CD4-positive, alpha-beta T cell treated with Interleukin-15 for 1 hour (primary cell): ENCODE data around the gene RFX7.

Experiments
- DNase-seq: peaks from one replicate; pipeline ENCODE4 v3.0.0-alpha.2; 2020

The RFX7 gene

DNA sequence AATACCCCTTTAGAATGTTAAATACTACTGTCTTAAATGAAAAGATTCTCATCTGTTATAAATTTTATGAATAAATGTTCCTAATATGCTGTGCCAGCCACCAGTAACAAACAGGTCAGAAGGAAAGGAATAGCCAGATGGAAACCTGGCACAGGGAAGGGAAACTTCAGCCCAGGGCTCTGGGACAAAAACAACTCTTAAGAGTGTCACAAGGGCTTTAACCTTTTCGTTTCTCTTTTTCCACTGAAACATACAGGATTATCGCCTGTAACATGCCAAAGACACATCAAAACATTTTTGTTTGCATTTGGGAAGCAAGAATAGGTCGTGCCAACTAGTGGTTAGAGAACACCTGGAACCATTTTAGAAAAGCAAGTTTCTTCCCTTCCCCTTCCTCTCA is 141.2 kb downstream of the RFX7 start:
- DNase-seq = no peak

DNA sequence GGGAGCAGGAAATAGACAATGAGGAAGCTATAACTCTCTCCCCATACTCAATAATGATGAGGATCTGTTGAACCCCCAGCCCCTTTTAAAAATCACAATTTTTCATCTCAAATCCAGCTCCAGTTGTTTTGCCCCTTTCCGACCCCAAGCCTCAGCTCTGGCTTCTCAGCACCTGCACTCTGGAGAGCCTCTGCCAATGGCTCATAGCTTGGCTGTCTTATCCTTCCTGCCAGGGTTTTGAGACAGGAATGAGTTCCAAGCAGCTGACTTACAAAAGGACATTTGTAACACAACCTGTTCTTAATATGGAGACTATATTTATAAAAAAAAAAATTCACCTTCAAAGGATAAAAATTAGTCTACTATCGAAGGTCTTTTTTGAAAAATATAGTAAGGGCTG is 144.4 kb downstream of the RFX7 start:
- no peak for DNase-seq

DNA sequence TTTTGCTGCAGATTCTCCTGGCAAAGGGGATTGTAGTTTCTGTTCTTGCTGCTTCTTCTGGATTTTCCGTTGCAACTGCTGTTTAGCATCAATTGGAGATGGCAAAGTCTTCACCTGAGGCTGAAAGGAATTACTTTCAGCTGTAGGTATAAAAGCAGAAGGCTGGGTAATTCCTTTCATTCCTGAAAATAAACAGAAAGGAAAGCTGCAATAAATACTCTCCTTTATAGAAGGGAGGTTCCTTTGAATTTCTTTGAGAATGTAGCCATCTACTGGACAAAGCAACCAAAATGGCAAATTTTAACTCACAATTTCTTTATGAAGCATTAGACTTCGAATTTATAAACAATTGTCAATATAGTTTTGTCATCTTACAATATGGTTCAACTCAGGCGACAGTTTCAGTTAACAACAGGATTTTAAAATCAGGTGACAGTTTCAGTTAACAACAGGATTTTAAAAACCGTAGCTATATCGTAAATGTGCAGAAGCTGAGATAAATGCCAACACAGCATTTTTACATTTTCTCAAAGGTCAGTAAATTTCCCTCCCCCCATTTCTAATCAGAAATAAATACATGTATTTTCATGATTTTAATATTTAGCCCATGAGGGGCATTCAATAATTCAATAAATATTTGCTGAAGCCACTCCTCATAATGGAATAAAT is 145.3 kb downstream of the RFX7 start:
- no peak for DNase-seq

DNA sequence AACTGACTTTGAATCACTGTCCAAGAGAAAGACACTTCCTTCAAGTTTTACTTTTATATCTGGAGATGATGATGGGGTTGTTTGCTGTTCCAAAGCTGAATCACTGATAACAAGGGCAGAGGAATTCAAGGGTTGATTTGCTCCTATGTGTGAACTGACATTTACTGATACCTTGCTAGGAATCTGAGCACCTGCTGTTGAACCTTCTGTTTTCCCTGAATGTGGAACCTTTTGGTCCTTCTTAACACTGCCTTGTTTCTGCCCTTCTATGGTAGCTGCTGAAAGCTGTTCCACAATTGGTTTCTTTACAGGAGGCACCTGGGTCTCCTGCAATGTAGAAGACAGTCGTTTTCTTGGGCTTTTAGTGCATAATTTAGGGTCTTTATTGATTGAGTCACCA is 148.3 kb downstream of the RFX7 start:
- DNase-seq = no peak

DNA sequence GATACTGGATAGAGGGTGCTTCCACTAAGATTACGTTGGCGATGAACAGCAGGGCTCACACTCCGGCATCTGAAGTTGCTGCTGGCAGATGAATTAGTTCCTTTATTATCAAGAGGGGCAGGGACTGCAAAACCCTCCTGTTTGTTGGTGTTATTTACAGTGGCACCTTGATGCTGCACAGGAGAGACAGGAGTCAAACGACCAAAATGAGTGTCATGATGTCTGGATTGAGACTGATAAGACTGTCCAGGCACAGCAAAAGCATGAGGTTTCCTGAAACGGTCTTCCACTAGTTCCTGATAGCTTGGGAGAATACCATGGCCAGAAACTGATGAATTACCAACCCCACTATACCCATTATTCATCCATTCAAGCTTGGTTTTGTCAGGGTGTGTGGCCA is 149.5 kb downstream of the RFX7 start:
- DNase-seq = no peak

DNA sequence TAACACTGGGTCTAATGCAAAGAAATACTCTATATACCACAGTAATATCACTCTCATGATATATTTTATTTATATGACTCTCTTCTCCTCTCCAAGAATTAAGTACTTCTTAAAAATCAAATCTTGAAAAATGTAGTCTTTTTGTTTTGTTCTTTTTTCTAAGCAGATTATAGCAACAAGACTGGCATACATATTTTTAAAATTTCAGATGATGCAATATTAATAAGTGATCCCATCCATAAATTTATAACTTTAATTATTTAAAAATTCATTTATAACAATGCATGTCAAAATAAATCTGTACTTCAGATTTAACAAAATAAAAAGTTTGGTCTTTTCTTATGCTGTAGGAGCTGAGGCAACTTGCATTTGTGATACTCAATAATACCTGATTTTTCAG is 155.3 kb downstream of the RFX7 start:
- DNase-seq = no peak

DNA sequence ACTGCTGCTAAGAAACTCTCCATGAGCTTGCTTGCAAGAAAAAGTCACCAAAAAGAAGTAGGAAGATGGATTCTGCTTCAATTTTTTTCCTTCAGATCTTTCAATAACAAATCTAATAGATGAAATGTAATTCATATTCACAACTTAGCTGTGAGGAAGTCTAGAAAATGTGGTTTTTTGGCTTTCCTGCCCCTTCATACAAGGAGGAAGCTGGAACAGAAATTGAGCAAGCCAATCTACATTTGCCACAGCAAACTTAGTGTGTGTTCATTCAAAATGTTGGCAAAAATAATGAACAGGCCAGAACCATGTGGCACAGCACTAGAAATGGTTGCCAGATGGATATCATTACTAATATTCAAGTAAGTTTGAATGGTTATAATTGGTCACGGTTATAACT is 157.1 kb downstream of the RFX7 start:
- DNase-seq = no peak

DNA sequence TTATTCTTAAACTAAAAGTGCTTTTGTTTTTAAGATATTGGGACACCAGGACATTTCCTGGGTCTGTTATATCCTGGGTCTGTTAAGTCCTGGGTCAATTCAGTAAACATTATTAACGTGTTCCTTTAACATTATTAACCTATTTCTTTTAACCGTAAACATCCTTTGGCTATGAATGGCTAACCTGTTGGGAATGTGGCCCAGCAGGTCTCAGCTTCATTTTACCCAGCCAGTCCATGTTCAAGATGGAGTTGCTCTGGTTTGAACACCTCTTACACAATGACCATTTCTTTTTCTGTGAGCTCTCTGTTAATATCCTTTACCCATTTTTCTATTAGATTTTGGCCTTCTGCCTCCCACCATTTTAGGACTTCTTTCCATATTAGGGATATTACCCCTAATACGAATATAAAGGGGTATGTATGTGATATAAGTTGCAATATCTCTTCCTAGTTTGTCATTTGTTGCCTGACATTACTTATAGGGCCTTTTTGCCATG is 161.4 kb downstream of the RFX7 start:
- DNase-seq = no peak

DNA sequence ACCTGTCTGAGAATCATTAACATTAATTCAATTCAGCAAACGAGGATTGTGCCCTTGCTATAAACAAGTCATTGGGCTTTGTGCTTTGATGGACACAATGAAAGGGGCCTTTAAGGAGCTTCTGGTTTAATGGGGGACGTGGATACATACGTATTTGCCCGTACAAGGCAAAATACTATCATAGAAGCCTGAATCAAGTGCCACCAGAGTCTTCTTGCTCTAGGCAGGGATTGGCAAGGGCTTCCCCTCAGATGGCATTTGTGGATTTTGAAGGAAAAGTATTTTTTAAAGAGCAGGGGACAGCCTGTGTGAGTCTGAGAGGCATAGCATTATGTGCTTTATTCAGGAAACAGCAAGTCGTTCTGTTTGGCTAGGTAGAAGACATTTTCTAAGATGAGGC is 166.6 kb downstream of the RFX7 start:
- no peak for DNase-seq

DNA sequence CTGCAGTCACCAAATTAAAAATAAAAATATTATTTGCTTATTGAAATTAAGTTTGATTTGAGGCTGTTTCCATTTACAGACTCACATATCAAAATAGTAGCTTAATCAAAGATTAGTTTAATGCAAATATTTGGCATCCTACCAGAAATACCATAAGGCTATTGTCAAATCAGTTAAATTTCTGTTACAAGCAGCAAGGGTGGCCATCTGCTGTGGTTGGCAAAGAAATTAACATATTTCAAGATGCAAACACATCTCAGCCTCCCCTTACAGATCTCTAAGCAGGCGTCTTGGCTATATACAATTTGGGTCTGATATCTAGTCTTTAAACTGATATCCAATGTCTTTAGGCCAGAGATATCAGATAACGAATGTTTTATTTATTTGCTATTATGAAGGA is 167.0 kb downstream of the RFX7 start:
- no peak for DNase-seq

DNA sequence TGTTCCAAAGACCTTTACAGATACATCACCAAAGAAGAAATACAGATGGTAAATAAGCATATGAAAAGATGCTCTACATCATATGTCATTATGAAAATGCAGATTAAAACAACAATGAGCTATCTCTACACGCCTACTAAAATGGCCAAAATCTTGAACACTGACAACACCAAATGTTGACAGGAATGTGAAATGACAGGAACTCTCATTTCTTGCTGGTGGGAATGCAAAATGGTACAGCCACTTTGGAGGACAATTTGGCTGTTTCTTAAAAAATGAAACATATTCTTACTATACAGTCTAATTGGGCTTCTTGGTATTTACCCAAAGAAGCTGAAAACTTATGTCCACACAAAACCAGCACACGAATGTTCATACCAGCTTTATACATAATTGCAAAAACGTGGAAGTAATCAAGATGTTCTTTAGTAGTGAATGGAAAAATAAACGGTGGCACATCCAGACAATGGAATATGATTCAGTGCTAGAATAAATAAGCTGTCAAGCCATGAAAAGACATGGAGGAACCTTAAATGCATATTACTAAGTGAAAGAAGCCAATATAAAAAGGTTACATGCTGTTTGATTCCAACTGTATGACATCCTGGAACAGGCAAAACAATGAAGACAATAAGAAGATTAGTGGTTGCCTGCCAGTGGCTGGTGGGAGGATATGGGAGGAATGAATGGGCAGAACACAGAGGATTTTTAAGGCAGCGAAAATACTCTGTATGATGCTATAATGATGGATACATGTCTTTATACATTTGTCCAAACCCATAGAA is 169.0 kb downstream of the RFX7 start:
- DNase-seq = no peak

DNA sequence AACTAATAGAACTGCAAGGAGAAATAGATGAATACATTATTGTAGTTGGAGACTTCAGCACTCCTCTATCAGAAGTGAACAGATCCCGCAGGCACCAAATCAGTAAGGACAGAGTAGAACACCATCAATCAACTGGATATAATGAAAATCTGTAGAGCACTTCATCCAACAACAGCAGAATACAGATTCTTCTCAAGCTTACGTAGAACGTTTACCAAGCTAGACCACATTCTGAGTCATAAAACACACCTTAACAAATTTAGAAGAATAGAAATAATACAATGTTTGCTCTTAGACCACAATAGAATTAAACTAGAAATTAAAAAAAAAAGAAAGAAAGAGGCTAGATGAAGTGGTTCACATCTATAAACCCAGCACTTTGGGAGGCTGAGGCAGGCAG is 179.5 kb downstream of the RFX7 start:
- no peak for DNase-seq

DNA sequence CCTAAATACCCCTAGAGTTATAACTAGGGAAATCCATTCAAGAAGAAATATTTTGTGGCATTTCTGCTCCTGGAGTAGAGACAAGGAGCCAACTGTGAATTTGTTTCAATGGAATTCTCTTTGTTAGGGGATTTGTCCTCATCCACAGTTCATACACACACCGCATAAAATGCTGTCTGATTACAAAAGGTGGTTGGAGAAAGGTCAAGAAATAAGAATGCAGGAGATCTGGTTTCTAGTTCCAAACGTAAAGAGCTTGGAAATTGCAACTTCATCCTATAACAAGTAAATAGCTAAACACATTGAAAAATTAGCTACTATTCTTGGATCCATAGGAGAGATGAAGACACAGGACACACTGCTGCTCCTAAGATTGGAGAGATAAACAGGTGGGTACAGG is 184.0 kb downstream of the RFX7 start:
- no peak for DNase-seq

DNA sequence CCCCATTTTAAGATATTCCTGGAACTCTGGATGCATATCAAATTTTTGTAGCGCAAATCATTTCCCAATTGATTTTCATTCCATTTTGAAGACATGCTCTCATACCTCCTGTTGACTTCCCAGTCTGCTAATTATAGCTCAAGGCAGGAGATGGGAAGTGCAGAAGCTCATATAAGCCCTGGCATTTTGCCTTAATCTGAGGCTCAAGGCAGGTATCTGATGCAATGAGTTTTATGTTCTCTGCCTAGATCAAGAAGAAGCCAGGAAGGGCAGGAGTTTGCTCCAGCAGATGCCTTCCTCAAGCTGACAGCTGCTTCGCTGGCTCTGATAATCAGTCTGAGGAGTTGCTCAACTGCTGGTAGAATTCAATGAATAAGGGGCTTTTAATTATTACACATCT is 184.7 kb downstream of the RFX7 start:
- no peak for DNase-seq

DNA sequence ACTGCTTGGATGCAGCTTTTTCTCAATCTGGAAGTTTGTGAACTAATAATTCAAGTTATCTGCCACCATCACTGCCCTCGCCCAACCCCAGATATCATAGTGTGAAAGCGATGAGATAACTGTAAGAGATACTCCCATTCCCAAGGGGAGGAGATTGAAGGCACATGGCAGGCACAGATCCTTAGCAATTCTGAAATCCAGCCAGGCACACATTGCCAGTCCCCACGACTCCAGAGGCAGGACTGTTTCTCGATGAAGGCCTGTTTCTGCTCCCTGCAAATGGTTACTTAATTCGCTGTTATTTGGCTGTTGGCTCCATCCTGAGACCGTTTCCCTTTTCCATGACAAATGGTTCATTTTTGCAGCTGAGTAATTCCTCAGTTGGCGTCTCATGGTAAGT is 187.1 kb downstream of the RFX7 start:
- no peak for DNase-seq

DNA sequence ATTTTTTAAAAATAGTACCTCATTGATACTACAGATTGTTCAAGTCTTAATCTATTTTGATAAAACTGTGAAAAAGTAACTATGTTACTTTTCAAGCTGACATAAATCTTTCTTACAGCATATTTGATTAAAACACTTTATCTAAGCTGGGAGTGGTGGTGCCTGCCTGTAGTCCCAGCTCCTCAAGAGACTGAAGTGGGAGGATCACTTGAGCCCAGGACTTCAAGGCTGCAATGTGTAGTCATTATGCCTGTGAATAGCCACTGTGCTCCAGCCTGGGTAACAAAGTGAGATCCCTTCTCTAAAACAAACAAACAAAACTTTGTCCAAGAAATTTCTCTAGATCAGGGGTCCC is 190.7 kb downstream of the RFX7 start:
- no peak for DNase-seq

DNA sequence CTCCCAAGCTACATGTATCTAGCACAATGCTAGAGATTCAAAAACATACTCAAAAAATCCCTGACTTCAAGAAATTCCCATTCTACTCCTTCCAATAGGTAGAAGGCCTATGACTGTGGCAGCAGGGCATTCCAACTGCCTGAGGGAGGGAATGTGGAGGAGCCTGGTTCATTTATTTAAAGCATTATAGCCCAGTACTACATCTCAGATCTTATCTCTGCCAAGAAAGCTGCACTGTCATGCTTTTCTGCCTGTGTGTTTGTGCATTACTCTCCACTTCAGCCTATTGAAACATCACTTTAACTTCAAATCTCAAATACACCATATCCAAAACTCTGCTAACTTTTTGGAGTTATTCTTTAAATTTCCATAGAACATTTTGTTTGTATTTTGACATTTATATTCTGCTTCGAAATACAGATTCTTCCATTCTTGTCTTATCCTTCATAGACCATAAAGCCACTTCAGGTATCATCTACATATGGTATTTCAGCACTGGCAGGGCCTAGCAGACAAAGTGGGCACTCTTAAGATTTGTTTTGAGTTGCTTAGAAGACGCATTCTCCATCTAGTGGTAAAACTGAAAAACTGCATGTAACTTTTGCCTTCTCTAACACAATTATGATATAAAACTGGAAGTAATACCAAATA is 191.2 kb downstream of the RFX7 start:
- no peak for DNase-seq

DNA sequence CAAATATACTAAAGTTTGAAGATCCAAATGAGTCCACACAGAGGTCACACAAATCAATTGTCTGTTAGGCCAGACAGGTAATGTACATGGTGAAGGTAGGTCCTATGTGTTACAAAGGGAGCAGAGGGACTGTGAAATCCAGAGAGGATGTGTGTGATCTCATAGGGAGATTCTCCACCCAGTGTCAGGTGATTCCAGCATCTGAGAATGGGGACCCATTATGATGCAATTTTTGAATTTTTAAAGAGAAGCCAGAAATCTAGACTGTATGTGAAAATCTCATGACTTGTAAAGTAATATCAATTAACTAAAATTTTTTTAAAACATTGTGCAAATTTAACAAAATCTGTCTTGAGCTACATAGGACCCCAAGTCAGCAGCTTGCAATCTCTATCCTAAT is 192.0 kb downstream of the RFX7 start:
- DNase-seq = no peak

DNA sequence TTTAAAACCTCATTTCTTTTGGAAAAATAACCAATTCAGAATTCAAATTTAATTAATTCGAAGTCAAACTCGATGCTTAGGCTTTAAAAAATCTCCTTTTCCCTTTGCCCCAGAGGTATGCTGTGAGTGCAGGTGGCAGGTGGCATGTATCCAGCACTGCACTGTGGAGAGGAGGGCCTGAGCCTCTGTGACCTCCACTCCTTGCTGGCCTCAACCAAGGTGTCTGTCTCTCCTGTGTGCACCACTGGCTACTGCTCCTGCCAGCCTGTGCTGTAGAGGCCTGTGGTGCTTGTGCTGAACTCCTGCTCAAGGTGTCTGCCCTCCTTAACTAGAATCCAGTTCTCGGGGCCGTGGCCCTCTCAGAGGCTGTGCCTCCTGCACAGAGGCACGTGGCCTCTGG is 194.1 kb downstream of the RFX7 start:
- DNase-seq = no peak

DNA sequence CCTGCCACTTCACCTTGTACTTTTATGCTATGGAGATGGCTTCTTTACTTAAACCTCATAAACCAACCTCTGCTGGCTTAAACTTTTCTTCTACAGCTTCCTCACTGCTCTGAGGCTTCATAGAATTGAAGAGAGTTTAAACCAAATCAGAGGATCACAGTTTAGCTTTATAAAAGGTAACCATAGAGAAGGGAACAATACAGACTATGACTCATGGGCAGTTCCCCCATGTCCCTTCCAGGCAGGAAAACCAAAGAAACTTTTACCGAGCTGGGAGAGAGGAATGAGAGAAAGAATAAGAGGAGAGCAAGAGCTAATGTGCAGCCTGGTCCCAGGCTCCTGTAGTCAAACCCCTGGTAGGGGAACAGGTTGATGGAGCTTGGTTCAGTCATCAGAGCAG is 196.3 kb downstream of the RFX7 start:
- no peak for DNase-seq

DNA sequence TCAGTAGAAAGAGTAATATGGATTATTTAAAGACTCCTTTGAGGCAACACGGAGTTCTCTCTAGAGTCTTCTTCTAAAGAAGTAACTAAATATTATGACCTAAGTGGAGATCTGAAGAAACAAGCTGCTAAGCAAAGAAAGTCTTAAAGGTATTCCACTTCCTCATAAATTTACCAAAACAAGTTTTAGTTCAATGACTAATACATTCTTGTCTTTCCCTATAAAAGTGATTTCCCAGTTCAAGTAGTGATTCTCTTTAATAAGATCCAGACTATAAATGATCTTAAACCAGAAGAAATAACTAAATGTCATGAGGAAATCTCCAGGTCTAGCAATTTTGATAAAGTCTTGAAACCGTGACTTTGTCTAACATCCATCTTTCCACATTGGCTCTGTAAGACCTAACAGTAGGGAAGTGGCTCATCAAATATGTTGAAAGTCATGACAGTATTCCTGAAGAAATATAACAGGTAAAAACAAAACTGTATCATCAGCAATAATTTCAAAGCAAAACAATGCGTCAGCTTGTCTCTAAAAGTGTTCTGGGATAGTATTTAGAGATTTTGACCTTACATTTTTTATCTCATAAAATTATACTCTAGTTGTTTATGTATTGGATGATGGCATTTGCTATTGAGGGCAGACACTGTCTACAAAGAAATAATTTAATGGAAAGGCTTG is 198.5 kb downstream of the RFX7 start:
- no peak for DNase-seq

DNA sequence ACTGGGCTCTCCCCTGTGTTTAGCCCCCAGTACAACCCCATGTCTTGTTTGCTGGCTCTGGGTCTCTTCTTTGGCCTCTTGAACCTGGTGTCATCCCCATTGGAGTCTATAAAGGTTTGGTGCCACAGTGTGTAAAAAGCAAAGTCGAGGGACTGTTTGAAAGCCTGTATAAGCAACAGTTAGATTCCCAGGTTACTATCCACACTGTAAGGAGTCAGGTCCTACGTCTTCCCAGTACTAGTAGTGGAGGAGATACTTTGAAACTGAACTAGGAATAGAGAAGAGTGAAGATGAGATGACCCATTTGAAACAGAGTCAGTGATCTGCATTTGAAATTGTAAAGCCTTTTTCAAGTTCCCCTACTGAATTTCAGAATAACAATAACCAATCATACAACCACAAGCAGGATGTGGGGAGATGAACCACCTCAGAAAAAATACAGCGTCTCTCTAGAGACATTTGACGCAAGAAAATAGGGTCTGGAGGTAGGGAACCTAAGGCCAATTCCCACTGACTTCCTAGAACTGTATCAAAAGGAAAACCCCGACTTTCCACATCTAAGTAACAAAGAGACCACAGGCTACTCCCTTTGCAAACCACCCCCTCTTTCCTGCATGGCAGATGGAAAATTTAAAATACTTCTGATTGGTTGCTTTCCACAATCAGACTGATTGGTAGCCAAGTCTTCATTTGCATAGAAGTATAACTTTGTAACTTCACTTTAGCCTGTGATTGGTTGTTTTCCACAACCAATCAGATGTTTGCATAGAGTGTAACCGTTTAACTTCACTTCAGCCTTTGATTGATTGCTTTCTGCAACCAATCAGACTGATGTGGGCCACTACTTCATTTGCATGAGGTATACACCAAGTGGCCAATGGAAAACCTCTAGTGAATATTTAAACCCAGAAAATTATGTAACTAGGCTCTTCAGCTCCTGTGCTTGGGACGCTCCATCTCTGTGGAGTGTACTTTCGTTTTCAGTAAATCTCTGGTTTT is 200.4 kb downstream of the RFX7 start:
- DNase-seq = peak; percentile 53
